ENCODE results near the gene KLHL13.

DNA sequence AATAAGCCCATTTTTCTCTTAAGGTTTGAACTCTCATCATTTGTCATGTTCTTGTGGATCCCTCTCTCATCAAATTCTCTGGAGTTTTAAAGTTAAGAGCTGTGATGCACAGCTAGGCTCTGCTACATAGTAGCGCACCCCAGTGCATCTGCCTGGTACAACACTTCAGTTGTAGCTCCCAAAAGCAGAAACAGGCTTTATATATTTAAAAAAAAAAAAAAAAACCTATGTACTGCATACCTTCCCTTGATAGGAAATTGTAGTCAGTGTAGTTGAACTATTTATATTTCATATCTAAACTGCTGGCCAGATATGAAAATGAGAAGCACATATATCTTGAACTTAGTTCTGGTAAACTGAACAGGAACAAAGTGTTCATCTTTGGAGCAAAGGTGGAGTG is 131.4 kb downstream of the KLHL13 start:
- TF ChIP-seq SP1 (IDR thresholded peaks at IDR 0.05; ENCODE audit: low read depth, low read length), result no peak
- TF ChIP-seq, protein P1, sequence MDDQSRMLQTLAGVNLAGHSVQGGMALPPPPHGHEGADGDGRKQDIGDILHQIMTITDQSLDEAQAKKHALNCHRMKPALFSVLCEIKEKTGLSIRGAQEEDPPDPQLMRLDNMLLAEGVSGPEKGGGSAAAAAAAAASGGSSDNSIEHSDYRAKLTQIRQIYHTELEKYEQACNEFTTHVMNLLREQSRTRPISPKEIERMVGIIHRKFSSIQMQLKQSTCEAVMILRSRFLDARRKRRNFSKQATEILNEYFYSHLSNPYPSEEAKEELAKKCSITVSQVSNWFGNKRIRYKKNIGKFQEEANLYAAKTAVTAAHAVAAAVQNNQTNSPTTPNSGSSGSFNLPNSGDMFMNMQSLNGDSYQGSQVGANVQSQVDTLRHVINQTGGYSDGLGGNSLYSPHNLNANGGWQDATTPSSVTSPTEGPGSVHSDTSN (IDR thresholded peaks at IDR 0.05; ENCODE audit: insufficient replicate concordance, low read depth, low read length), result no peak
- TF ChIP-seq HDAC6 (IDR thresholded peaks at IDR 0.05; ENCODE audit: unreplicated experiment), result no peak
- TF ChIP-seq, protein P2, sequence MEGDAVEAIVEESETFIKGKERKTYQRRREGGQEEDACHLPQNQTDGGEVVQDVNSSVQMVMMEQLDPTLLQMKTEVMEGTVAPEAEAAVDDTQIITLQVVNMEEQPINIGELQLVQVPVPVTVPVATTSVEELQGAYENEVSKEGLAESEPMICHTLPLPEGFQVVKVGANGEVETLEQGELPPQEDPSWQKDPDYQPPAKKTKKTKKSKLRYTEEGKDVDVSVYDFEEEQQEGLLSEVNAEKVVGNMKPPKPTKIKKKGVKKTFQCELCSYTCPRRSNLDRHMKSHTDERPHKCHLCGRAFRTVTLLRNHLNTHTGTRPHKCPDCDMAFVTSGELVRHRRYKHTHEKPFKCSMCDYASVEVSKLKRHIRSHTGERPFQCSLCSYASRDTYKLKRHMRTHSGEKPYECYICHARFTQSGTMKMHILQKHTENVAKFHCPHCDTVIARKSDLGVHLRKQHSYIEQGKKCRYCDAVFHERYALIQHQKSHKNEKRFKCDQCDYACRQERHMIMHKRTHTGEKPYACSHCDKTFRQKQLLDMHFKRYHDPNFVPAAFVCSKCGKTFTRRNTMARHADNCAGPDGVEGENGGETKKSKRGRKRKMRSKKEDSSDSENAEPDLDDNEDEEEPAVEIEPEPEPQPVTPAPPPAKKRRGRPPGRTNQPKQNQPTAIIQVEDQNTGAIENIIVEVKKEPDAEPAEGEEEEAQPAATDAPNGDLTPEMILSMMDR (IDR thresholded peaks at IDR 0.05 in 2 of 3, conservative IDR thresholded peaks at IDR 0.05 in 1 of 3; ENCODE audit: control insufficient read depth in 2 of 3, extremely low read depth in 1 of 3, insufficient read depth in 1 of 3, low read depth in 3 of 3, low read length in 3 of 3), result peak in 1 of 3 experiments; percentile 20; a peak in 2 of 6 replicates
- TF ChIP-seq, protein P3, sequence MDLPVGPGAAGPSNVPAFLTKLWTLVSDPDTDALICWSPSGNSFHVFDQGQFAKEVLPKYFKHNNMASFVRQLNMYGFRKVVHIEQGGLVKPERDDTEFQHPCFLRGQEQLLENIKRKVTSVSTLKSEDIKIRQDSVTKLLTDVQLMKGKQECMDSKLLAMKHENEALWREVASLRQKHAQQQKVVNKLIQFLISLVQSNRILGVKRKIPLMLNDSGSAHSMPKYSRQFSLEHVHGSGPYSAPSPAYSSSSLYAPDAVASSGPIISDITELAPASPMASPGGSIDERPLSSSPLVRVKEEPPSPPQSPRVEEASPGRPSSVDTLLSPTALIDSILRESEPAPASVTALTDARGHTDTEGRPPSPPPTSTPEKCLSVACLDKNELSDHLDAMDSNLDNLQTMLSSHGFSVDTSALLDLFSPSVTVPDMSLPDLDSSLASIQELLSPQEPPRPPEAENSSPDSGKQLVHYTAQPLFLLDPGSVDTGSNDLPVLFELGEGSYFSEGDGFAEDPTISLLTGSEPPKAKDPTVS (IDR thresholded peaks at IDR 0.05; ENCODE audit: low read depth, low read length), result no peak
- TF ChIP-seq, protein P4, sequence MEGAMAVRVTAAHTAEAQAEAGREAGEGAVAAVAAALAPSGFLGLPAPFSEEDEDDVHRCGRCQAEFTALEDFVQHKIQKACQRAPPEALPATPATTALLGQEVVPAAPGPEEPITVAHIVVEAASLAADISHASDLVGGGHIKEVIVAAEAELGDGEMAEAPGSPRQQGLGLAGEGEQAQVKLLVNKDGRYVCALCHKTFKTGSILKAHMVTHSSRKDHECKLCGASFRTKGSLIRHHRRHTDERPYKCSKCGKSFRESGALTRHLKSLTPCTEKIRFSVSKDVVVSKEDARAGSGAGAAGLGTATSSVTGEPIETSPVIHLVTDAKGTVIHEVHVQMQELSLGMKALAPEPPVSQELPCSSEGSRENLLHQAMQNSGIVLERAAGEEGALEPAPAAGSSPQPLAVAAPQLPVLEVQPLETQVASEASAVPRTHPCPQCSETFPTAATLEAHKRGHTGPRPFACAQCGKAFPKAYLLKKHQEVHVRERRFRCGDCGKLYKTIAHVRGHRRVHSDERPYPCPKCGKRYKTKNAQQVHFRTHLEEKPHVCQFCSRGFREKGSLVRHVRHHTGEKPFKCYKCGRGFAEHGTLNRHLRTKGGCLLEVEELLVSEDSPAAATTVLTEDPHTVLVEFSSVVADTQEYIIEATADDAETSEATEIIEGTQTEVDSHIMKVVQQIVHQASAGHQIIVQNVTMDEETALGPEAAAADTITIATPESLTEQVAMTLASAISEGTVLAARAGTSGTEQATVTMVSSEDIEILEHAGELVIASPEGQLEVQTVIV (IDR thresholded peaks at IDR 0.05; ENCODE audit: borderline replicate concordance, partially characterized antibody), result no peak
- TF ChIP-seq RCOR1 (conservative IDR thresholded peaks at IDR 0.05; ENCODE audit: low read depth, low read length), result no peak
- TF ChIP-seq CEBPB (IDR thresholded peaks at IDR 0.05; ENCODE audit: borderline replicate concordance in 1 of 2, low read depth in 2 of 2, low read length in 2 of 2), result no peak
- TF ChIP-seq WRNIP1 (IDR thresholded peaks at IDR 0.05; ENCODE audit: borderline replicate concordance, low read depth, low read length), result no peak
- 0 out of 2 replicates have a peak, but pooled peaks have one; percentile 5 for TF ChIP-seq SMC3 (IDR thresholded peaks at IDR 0.05; ENCODE audit: borderline replicate concordance, low read length)
- peak; percentile 59 for TF ChIP-seq RAD21 (IDR thresholded peaks at IDR 0.05; ENCODE audit: insufficient read depth, low read depth, low read length)
- no peak for TF ChIP-seq ZNF24 (IDR thresholded peaks at IDR 0.05)
- no peak for TF ChIP-seq CREM (IDR thresholded peaks at IDR 0.05; ENCODE audit: low read depth)
- TF ChIP-seq PAX5 (IDR thresholded peaks at IDR 0.05; ENCODE audit: borderline replicate concordance, low read depth, low read length), result no peak

Measured in GM12878 (cell line).